CD4-positive, alpha-beta T cell treated with Interleukin-10 for 1 hour (primary cell): ENCODE data around the gene SLC7A10.
"Not testable (repeated sequence)": the region's sequence is repeated elsewhere in the genome, so short reads cannot be mapped to it uniquely, and the experiment has no call there.

Experiments used
- DNase-seq: peaks from one replicate; pipeline ENCODE4 v3.0.0-alpha.2; 2020

The SLC7A10 gene

GRCh38 chr19:33235996-33236350, 10.3 kb upstream of the SLC7A10 start:
- DNase-seq: no peak

DNA sequence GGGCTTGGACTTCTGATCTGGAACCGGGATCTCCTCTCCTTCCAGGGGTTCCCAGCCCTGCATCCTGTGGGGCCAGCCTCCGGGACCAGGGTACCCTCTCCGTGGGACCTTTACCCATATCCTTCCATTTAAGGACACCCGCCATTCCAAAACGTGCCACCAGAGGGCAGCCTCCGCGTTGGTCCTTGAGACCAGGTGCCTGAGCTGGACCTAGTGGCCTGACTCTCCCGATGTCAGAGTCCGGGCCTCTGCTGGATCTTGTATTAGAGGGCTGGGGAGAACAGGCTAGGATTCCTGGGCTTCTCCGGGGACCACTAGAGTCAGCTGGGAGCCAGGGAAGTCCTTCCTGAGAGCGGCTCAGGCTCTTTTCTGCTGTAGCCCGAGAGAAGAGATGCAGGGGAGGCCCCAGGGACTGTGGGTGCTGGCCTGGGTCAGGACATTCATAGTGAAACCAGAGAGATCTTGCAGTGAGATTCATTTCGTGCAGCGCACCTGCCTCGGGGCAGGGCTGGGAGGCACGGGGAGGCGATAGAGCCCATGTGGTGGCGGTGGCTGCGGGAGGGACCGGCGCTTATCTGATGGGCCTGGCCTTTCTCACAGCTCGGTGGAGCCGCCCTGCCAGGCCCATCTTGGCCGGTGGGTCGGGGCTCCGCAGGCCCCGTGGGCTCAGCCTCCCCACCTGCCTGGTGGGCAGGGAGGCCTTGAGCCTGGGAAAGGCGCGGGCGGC, 9.8 kb upstream of the SLC7A10 start:
- peak; percentile 78 for DNase-seq

DNA sequence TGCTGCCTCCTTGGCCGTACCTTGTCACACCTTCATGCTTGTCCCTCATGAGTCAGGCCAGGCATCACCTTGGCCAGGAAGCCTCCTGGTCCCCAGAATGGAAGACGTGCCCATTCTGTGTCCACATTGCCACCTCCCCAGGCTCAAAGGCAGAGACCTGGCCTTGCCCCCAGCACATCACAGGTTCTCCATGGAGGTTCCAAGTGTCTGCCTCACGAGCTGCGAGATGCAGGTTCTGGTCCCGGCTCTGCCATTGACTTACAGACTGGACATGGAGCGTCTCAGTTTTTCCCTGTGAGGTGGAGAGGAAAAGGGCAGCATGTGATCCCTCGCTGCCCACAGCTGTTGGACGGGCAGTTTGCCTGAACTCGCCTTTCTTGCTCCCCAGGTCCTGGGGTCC, 9.1 kb upstream of the SLC7A10 start:
- no peak for DNase-seq

GRCh38 chr19:33234092-33234491, 8.4 kb upstream of the SLC7A10 start:
- DNase-seq: no peak

GRCh38 chr19:33233056-33233873, 7.6 kb upstream of the SLC7A10 start:
- no peak for DNase-seq

DNA sequence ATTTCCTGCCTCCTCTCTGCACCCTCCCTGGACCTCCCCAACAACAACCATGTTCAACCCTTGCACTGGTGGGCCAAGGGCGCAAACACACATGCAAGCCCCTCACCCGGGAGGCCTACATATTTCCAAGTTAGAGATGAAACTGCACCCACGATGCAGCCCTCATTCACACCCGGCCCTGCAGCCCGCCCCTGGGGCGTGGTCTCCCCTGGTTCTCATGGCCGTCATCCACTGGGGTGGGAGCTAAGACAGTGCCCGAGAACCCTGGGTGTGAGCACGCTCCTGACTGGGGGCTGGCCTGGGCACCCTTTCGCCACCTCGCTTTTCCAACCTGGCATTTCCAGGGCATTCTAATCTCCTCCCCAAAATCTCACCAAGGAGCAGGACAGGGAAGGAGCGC, 7.0 kb upstream of the SLC7A10 start:
- DNase-seq: no peak

GRCh38 chr19:33231511-33231910, 5.9 kb upstream of the SLC7A10 start:
- DNase-seq: no peak

- no peak for DNase-seq
Measured at GRCh38 chr19:33229962-33230361, 4.3 kb upstream of the SLC7A10 start.

- DNase-seq: no peak
Measured at GRCh38 chr19:33227870-33228599, 2.4 kb upstream of the SLC7A10 start.

GRCh38 chr19:33227242-33227650, 1.6 kb upstream of the SLC7A10 start:
- DNase-seq: no peak

- peak; percentile 5 for DNase-seq
Measured at GRCh38 chr19:33226550-33227241, 1.0 kb upstream of the SLC7A10 start.

DNA sequence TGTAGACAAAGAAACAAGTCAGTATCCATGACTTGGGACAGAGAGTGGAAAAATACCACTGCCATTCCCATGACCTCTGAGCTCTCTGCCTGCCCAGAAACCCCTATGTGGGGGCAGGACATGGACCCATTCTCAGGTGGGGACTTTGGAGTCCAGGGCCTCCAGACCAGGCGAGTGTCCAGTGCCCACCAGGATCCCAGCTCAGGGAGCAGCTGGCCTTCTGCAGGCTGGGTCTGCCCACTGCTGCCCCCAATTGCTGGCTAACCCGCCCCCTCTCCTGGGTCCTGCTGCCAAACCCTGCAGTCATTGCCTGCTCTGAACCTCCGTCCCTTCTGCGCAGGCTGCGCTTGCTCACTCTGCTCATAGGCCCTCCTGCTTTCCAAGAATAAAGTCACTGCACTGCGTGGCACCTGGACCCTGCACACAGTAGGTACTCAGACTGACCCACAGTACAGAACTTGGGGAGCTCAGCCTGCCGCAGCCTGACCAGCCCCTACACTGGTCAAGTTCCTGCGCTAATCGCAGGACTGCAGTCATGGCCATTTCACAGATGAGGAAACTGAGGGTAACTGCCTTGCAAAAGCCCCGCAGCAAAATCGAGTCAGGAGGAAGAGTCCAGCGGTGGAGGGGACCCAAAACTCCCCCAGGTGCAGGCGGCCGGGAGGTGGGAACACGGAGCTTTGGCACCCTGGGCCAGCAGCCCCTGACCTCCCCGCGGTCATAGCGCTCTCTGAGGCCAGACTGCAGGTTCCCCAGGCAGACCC, 774 bp downstream of the SLC7A10 start:
- no peak for DNase-seq

GRCh38 chr19:33222255-33222654, 3.4 kb downstream of the SLC7A10 start:
- not testable (repeated sequence) for DNase-seq

GRCh38 chr19:33221638-33222037, 4.0 kb downstream of the SLC7A10 start:
- no peak for DNase-seq

GRCh38 chr19:33220735-33221134, 4.9 kb downstream of the SLC7A10 start:
- no peak for DNase-seq

GRCh38 chr19:33220115-33220514, 5.5 kb downstream of the SLC7A10 start:
- no peak for DNase-seq

DNA sequence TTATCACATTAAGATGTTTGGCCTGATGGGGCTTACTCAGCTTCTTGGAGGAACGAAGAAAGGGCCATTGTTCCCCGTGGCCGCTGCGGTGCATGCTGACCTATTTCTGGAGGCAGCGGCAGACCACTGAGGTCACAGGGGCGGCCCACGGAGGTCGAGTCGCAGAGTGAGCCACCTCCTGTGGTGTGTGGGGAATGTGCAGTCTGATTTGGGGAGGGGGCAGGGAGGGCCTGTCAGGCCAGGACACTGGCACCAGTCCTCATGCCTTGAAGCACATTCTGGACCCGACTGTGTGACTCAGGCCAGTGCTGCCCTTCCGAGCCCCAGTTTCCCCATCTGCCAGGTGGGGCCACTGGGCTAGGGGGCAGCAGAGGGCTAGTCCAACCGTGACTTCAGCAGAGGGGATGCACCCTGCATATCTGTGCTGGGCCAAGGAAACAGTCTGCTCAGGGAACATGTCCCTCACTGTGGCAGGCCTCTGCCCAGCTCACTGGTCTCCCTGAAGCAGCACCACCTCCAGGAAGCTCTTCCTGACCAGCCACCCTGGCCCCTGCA, 6.3 kb downstream of the SLC7A10 start:
- DNase-seq: no peak

DNA sequence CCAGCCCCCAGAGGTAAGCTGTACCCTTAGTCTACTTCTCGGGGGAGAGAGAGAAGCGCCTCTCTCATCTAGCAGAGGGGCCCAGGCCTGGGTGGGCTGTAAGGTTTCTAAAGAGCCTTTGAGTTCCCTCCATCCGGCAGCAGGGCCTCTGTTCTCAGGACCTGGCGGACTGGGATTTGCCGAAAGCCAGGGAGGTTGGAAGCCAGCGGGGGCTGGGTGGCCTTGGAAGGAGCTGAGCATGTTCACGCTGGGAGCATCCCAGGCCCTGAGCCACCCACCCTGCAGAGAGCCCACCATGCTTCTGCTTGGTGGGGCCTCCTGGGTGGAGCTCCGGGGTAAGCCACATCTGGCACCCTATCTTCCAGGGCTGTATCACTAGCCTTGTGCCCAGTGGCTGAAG, 7.8 kb downstream of the SLC7A10 start:
- DNase-seq: no peak

DNA sequence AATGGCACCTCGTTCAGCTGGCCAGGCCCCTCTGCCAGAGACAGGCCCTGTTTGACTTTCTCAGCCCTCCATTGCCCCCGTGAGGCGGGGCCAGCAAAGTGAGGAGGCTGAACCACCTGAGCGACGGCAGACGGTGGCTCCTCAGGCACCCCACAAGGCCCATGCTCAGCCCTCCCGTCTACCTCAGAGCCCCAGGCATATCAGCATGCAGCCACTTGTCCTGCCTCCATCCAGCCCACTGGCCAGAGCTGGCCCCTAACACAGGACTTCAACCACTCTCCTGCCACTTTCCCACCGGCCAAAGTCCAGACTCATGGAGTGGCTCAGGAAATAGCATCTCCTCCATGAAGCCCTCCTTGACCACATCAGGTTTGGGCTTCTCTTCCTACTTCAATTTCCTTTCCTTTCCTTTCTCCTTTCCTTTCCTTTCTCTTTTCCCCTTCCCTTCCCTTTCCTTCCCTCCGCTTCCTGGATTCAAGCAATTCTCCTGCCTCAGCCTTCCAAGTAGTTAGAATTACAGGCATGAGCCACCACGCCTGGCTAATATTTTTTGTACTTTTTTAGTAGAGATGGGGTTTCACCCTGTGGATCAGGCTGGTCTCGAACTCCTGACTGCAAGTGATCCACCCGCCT, 9.3 kb downstream of the SLC7A10 start:
- DNase-seq: no peak

GRCh38 chr19:33215438-33216197, 10.0 kb downstream of the SLC7A10 start:
- no peak for DNase-seq

DNA sequence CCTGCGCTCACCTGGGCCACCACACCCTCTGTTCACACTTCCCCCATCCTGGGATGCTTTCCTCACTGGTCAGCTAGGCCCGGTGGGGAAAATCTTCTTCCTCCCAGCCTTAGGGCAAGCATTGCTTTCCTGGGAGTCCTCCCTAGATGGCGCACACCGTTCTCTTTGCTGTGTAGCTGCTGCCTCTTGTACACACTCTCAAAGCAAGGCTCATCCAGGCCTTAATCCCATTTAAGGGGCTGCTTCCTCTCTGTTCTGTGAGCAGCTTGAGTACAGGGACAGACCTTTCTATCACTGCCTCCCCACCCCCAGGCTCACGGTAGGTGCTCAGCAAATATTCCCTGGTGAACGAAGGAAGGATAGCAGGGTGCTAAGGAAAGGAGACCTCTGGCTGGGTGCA, 11.1 kb downstream of the SLC7A10 start:
- no peak for DNase-seq
